ENCODE results near the gene ZNF616.

GRCh38 chr19:52070496-52070895, 69.2 kb downstream of the ZNF616 start:
- TF ChIP-seq CTCF (IDR thresholded peaks at IDR 0.05; ENCODE audit: low read depth, low read length, poor library complexity, severe bottlenecking), result no peak
- TF ChIP-seq EZH2phosphoT487 (IDR thresholded peaks at IDR 0.05; ENCODE audit: borderline replicate concordance, low read length), result no peak

Data from DOHH2 (cell line).